Measurements from ENCODE around the gene UTP20.

The UTP20 gene

DNA sequence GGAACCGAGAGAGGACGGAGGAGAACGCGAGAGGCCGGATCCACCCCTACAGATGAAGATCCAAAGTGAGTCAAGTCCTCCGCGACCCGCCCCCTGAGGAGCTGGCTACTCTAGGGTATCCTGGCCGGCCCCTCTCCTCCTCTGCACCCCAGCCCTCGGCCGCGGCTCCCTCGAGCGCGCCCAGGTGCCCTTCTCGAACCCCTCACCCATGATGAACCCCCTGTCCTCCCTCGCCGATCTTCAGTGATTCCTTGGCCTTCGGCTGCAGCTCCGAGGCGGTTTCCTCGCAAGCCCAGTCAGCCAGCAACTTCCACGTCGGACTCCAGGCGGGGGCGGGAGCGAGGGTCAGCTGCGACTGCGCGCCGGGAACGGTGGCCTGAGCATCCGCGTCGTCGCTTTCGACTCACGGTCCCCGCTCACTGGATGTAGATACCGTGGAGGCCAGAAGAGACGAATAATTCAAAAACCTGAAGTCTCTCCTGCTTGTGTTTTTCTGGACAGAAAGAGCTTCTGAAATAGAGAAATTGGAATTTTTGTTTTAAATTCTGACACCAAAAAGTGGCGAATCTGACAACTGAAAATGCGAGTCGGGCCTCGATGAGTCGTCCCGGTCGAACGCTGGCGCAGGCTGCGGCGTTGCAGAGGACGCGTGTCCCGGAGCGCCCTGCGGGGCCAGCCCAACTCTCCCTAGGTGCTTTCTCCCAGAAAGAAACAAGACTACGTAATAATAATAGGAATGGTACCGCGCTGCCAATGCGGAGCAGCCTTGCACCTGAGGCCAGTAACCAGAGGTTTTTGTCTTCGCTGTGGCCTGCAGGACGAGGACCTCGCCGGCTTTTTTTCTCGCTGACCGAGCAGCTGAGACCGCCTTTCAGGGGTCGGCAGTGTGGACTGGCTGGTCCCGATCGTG is 127.8 kb downstream of the UTP20 start, which contains the start of gene ARL1 (continued):
- TF ChIP-seq, protein P1, sequence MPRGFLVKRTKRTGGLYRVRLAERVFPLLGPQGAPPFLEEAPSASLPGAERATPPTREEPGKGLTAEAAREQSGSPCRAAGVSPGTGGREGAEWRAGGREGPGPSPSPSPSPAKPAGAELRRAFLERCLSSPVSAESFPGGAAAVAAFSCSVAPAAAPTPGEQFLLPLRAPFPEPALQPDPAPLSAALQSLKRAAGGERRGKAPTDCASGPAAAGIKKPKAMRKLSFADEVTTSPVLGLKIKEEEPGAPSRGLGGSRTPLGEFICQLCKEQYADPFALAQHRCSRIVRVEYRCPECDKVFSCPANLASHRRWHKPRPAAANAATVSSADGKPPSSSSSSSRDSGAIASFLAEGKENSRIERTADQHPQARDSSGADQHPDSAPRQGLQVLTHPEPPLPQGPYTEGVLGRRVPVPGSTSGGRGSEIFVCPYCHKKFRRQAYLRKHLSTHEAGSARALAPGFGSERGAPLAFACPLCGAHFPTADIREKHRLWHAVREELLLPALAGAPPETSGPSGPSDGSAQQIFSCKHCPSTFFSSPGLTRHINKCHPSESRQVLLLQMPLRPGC (tag by site-specific recombination; IDR thresholded peaks at IDR 0.05), result peak; percentile 81
- TF ChIP-seq KLF9 (tag by site-specific recombination; IDR thresholded peaks at IDR 0.05; ENCODE audit: low read depth), result peak; percentile 91
- peak; percentile 92 for TF ChIP-seq ZBTB17 (tag by site-specific recombination; IDR thresholded peaks at IDR 0.05)
- TF ChIP-seq, protein P2, sequence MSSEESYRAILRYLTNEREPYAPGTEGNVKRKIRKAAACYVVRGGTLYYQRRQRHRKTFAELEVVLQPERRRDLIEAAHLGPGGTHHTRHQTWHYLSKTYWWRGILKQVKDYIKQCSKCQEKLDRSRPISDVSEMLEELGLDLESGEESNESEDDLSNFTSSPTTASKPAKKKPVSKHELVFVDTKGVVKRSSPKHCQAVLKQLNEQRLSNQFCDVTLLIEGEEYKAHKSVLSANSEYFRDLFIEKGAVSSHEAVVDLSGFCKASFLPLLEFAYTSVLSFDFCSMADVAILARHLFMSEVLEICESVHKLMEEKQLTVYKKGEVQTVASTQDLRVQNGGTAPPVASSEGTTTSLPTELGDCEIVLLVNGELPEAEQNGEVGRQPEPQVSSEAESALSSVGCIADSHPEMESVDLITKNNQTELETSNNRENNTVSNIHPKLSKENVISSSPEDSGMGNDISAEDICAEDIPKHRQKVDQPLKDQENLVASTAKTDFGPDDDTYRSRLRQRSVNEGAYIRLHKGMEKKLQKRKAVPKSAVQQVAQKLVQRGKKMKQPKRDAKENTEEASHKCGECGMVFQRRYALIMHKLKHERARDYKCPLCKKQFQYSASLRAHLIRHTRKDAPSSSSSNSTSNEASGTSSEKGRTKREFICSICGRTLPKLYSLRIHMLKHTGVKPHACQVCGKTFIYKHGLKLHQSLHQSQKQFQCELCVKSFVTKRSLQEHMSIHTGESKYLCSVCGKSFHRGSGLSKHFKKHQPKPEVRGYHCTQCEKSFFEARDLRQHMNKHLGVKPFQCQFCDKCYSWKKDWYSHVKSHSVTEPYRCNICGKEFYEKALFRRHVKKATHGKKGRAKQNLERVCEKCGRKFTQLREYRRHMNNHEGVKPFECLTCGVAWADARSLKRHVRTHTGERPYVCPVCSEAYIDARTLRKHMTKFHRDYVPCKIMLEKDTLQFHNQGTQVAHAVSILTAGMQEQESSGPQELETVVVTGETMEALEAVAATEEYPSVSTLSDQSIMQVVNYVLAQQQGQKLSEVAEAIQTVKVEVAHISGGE (tag by site-specific recombination; conservative IDR thresholded peaks at IDR 0.05; ENCODE audit: low read depth), result peak; percentile 40
- peak; percentile 73 for TF ChIP-seq ZNF692 (tag by site-specific recombination; IDR thresholded peaks at IDR 0.05)
- peak; percentile 8; the same call in 1 of the 2 replicates for TF ChIP-seq TRIM28 (IDR thresholded peaks at IDR 0.05; ENCODE audit: borderline replicate concordance, low read length)
- peak; percentile 84 for TF ChIP-seq ZNF660 (tag by site-specific recombination; IDR thresholded peaks at IDR 0.05)
- TF ChIP-seq PRDM4 (tag by site-specific recombination; IDR thresholded peaks at IDR 0.05), result no peak; the same call in 1 of the 2 replicates
- no peak for TF ChIP-seq GFI1B (tag by site-specific recombination; IDR thresholded peaks at IDR 0.05)
- TF ChIP-seq, protein P3, sequence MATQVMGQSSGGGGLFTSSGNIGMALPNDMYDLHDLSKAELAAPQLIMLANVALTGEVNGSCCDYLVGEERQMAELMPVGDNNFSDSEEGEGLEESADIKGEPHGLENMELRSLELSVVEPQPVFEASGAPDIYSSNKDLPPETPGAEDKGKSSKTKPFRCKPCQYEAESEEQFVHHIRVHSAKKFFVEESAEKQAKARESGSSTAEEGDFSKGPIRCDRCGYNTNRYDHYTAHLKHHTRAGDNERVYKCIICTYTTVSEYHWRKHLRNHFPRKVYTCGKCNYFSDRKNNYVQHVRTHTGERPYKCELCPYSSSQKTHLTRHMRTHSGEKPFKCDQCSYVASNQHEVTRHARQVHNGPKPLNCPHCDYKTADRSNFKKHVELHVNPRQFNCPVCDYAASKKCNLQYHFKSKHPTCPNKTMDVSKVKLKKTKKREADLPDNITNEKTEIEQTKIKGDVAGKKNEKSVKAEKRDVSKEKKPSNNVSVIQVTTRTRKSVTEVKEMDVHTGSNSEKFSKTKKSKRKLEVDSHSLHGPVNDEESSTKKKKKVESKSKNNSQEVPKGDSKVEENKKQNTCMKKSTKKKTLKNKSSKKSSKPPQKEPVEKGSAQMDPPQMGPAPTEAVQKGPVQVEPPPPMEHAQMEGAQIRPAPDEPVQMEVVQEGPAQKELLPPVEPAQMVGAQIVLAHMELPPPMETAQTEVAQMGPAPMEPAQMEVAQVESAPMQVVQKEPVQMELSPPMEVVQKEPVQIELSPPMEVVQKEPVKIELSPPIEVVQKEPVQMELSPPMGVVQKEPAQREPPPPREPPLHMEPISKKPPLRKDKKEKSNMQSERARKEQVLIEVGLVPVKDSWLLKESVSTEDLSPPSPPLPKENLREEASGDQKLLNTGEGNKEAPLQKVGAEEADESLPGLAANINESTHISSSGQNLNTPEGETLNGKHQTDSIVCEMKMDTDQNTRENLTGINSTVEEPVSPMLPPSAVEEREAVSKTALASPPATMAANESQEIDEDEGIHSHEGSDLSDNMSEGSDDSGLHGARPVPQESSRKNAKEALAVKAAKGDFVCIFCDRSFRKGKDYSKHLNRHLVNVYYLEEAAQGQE (tag by site-specific recombination; IDR thresholded peaks at IDR 0.05), result no peak
- TF ChIP-seq ZNF280C (tag by site-specific recombination; IDR thresholded peaks at IDR 0.05), result no peak
- TF ChIP-seq ZNF639 (tag by site-specific recombination; IDR thresholded peaks at IDR 0.05), result peak; percentile 95
- TF ChIP-seq, protein P4, sequence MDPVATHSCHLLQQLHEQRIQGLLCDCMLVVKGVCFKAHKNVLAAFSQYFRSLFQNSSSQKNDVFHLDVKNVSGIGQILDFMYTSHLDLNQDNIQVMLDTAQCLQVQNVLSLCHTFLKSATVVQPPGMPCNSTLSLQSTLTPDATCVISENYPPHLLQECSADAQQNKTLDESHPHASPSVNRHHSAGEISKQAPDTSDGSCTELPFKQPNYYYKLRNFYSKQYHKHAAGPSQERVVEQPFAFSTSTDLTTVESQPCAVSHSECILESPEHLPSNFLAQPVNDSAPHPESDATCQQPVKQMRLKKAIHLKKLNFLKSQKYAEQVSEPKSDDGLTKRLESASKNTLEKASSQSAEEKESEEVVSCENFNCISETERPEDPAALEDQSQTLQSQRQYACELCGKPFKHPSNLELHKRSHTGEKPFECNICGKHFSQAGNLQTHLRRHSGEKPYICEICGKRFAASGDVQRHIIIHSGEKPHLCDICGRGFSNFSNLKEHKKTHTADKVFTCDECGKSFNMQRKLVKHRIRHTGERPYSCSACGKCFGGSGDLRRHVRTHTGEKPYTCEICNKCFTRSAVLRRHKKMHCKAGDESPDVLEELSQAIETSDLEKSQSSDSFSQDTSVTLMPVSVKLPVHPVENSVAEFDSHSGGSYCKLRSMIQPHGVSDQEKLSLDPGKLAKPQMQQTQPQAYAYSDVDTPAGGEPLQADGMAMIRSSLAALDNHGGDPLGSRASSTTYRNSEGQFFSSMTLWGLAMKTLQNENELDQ (tag by site-specific recombination; IDR thresholded peaks at IDR 0.05; ENCODE audit: low read depth), result no peak
- peak; percentile 41 for TF ChIP-seq ZIC2 (tag by site-specific recombination; IDR thresholded peaks at IDR 0.05)
- peak; percentile 53; the same call in 1 of the 2 replicates for TF ChIP-seq YY1 (tag by site-specific recombination; IDR thresholded peaks at IDR 0.05)
- TF ChIP-seq ZNF76 (tag by site-specific recombination; IDR thresholded peaks at IDR 0.05; ENCODE audit: borderline replicate concordance, low read depth), result peak; percentile 88
- no peak for TF ChIP-seq HOXD13 (CRISPR knock-in tag; IDR thresholded peaks at IDR 0.05; ENCODE audit: borderline replicate concordance)
- peak; percentile 52; the same call in 1 of the 2 replicates for TF ChIP-seq ZNF777 (tag by site-specific recombination; IDR thresholded peaks at IDR 0.05; ENCODE audit: borderline replicate concordance)

Data from HEK293 (cell line).